Astrocyte of the cerebellum (primary cell): ENCODE results near the gene ADGRG7.

Source experiments
- DNase-seq: peaks from one replicate; pipeline ENCODE4 v3.0.0-alpha.2; 2011; ENCODE audit warnings: low read depth
- H3K4me3 ChIP-seq: 2 replicates; pipeline ENCODE4 v1.5.1; 2011; ENCODE audit warnings: mild to moderate bottlenecking, low read depth, low read length, moderate library complexity
- in situ Hi-C: cut with HindIII; loops from 2 replicates; pipeline ENCODE4 v1.10.0; 2017; ENCODE audit warnings: low sequenced_read_pairs
- TF ChIP-seq, protein P1 (sequence below): IDR thresholded peaks from 2 replicates; pipeline ENCODE4 v1.5.1; 2012; ENCODE audit warnings: low read length, low read depth, moderate library complexity, mild to moderate bottlenecking; ENCODE audit errors: missing control alignments

The ADGRG7 gene

DNA sequence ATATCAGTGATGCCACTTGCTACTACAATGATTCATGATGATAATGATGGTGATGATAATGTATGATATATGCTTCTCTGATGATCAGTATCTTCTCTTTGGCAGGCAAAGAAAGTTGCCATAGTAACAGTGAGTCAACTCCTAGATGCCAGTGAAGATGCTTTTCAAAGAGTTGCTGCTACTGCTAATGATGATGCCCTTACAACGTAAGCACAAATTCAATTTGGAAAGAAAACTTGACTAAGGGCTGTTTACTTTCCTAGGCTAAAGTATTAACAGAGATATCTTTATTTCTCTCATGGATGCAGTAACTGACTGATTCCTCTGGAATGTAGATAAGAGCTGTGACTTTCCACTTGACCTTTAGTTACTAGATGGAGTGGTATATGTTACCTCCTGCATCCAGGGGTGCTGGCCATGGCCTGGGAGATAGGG, 27.8 kb downstream of the ADGRG7 start:
- TF ChIP-seq, protein P1, sequence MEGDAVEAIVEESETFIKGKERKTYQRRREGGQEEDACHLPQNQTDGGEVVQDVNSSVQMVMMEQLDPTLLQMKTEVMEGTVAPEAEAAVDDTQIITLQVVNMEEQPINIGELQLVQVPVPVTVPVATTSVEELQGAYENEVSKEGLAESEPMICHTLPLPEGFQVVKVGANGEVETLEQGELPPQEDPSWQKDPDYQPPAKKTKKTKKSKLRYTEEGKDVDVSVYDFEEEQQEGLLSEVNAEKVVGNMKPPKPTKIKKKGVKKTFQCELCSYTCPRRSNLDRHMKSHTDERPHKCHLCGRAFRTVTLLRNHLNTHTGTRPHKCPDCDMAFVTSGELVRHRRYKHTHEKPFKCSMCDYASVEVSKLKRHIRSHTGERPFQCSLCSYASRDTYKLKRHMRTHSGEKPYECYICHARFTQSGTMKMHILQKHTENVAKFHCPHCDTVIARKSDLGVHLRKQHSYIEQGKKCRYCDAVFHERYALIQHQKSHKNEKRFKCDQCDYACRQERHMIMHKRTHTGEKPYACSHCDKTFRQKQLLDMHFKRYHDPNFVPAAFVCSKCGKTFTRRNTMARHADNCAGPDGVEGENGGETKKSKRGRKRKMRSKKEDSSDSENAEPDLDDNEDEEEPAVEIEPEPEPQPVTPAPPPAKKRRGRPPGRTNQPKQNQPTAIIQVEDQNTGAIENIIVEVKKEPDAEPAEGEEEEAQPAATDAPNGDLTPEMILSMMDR = no peak
- DNase-seq = no peak
- no peak overlapping the region for H3K4me3 ChIP-seq
- in situ Hi-C loops = no loop called here

DNA sequence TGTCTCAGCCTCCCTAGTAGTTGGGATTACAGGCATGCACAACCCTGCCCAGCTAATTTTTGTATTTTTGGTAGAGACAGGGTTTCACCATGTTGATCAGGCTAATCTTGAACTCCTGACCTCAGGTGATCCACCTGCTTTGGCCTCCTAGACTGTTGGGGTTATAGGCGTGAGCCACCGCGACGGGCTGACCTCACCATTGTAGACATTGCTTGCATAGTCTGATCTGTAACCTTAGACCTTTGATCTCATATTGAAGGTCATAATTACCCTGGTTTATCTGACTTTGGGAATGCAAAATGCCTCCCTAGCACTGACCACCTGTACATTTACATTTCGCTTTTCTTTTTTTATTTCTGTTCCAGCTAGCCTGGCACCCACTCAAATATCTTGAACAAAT, 31.2 kb downstream of the ADGRG7 start:
- in situ Hi-C loops = no loop called here
- TF ChIP-seq, protein P1 = no peak
- H3K4me3 ChIP-seq = no peak overlapping the region
- DNase-seq = no peak

DNA sequence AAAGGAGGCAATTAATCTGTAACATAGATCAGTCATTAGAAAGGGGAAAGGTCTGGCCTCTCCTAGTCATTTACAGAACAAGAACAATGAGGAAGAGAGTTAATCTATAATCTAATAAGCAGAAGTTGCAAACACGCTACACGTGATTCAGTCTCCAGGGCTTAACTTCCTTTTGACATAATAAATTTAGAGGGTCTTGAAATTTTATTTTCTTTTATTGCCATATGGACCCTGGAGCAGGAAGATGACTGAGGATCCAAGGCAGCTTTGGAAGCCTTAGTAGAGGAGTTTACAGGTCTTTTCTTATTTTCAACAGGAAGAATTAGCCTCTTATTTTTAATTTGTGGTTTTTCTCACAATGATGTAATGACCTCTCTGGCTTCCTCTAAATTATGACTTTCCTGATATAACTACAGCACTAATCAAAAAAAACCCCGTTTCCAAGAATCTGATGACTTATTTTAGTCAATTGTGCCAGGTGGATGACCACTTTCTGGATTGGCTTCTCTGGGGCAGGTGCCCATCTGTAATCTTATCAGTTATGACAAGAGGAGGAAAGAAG, 32.2 kb downstream of the ADGRG7 start:
- in situ Hi-C loops = no loop called here
- no peak for DNase-seq
- TF ChIP-seq, protein P1 = no peak
- no peak overlapping the region for H3K4me3 ChIP-seq

DNA sequence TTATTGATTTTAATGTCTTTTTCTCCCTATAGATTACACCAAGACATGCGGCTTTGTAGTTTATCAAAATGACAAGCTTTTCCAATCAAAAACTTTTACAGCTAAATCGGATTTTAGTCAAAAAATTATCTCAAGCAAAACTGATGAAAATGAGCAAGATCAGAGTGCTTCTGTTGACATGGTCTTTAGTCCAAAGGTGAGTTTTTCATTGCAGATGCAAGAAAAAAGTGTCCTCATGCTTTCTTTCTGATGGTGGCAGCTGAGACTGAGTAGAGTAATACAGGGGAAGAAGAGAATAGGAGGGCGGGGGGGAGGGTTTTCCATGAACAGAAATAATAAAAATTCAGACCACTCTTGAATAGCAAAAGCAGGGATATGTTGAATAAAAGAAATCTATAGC, 36.5 kb downstream of the ADGRG7 start:
- H3K4me3 ChIP-seq = no peak overlapping the region
- TF ChIP-seq, protein P1 = no peak
- DNase-seq = no peak
- in situ Hi-C loops = no loop called here

DNA sequence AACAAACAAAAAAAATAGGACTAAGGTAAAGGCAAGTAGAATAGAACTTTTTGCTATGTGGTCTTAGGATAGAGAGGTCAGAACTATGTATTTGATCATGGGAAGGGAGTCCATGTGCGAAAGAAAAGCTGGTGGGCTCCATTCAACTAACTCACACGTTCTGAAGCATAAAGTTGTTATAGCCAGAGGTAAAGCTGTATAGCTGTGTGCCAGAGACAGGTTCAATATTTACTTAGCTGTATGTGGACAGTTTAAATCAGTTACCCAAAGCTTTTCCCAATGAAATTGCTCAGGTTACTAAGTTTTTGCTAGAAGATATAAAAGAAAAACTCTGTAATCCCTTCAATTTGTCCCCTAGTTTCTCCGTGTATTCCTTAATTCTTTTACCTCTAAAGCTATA, 37.8 kb downstream of the ADGRG7 start:
- in situ Hi-C loops = no loop called here
- DNase-seq = no peak

DNA sequence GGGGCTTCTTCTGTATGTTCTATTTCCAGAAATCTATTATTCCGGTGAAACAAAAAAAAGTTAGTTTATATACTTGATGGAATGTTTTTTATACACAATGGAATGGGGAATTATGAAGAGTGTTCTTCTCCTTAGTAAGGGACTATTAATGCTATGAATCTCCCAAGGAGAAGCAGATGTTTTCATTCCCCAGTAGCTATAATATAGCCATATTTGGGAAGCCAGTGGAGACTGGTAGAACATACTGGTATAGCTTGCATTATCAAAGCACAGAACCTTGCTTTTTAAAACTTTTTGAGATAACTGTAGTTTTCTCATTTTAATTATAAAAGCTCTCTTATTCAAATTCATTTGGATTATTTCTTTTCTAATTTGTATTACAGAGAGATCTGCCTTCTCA, 38.3 kb downstream of the ADGRG7 start:
- TF ChIP-seq, protein P1 = no peak
- H3K4me3 ChIP-seq = no peak overlapping the region
- in situ Hi-C loops = no loop called here
- DNase-seq = no peak

More for the DNA sequence above, 37.8 kb downstream of the ADGRG7 start:
- TF ChIP-seq, protein P1 = no peak
- no peak overlapping the region for H3K4me3 ChIP-seq
